Superior temporal gyrus (tissue), 1 donor: ENCODE data around the gene CEACAM19.

Source experiments
- DNase-seq: peaks from one replicate; pipeline ENCODE4 v3.0.0-alpha.2; 2016; ENCODE audit errors: extremely low spot score

CEACAM19 gene

DNA sequence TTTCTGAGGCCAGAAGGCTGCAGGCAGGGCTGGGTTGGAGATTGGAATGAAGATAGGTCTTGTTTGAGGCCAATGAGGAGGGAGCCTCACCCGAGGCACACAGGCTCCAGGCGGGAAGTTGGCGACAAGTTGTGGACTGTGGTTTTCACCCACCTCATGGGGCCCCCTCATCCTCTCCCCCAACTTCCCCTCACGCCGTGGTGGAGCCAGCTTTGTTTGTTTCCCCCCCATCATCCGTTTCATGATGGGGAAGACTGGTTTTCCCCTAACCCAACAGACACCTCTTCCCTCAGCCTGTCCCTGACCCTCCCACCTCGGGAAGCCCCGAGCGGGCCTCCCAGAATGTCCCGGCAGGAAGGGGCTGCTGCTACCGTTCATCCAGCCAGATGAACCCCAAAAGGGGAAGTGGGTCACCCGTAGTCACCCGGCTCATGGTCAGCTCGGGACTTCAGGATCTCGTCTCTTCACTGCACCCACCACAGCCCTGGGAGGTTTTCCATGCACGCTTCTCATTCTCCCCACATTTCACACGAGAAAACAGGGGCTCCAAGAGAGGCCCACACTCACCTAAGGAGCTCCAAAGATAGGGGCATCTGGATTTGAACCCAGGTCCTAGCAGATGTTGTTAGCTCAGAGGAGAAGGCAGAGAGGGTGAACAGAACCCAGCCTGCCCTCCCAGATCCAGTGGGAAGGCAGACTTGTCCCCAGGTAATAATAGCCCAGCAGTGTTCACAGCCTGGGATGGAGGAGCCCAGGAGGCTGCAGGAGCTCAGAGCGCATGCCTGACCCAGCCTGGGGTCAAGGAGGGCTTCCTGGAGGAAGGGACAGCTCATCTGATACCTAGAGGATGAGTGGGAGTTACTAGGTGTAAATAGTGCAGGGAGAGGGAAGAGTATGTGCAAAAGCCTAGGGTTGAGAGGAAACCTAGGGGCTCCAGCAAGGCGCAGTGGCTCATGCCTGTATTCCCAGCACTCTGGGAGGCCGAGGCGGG, 51.1 kb downstream of the CEACAM19 start:
- DNase-seq: no peak

DNA sequence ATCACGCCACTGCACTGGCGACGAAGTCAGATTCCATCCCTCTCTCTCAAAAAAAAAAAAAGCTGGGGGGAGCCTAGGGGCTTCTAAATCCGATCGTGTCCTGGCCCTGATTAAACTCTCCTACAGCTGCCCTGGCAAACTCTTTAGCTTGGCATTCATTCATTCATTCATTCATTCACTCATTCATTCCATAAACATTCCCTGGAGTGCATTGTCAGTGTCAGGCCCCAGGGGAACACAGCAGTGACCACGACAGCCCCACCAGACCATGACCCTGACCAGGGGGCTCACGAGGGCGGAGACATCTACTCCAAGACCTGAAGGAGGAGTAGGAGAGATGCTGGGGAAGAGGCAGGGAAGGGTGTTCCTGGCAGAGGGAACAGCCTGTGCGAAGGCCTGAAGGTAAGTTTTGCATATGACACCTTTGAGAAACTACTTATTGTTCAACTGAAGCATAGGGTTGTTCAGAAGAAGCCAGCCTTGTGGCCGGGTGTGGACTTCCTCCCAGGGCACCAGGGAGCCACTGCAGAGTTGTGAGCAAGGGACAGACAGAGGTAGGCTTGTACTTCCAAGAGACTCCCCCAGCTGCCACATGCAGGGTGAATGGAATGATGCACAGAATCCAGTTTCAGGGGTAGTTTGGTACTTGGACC, 52.1 kb downstream of the CEACAM19 start:
- DNase-seq: no peak

DNA sequence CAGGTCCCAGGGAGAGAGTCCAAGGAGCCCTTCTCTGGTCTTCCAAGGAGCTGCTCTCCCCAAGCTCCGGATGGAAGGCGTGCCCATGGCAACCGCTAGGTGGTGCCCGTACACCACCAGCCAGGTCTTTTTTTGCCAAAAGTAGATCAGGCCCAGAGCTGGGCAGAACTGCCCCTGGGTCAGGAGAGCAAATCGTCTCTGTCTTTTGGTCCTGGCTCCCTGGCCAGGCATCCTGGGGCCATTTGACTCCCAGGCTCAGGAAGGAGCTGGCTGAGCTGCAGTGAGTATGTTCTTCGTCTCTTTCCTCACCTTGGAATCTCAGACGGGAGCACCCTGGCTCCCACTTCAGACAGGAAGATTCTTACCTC, 52.7 kb downstream of the CEACAM19 start:
- peak; percentile 85 for DNase-seq

DNA sequence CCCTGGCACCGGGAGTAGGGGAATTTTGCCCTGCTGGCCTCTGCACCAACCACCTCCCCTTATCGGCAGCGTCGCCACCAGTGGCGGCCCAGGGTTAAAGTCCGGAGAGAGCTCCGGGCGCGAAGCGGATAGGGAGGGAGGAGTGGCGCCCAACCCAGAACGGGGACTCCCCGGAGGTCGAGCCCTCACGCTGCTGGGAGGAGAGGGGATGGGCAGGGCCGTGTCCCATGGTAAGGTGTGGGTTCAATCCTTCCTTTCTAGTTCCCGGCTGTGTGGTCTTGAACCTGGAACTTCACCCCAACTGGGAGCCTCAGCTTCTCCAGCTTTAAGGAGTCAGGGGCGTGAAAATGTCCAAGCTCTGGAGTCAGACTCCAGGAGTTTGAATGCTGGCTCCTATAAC, 54.0 kb downstream of the CEACAM19 start:
- DNase-seq: no peak

DNA sequence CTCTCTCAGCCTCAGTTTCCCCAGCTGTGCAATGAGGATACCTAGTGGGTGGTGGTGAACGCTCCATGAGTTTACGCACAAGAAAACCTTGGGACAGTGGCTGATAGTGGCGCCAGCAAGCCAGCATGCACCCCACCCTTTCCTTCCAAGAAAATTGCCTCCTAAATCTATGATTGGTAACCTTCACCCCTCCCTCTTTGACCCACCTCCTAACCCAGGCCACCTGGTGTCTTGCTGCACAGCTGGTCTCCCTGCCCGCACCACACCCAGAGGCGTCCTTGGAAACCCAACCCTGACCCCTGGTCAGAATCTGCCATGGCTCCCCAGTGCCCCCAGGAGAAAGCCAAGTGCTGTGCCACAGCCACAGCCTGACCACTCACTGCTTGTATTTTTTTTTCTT, 54.4 kb downstream of the CEACAM19 start:
- DNase-seq: no peak

DNA sequence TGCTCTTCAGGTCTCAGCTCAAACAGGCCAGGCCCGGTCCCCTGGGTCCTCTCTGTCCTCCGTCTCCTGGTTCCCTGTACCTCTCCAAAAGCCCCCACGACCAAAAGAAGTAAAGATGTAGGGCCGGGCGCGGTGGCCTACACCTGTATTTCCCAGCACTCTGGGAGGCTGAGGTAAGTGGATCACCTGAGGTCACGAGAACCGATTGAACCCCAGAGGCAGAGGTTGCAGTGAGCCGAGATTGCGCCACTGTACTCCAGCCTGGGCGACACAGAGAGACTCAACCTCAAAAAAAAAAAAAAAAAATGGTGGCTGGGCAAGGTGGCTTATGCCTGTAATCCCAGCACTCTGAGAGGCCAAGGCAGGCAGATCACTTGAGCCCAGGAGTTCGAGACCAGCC, 55.2 kb downstream of the CEACAM19 start:
- DNase-seq: no peak

DNA sequence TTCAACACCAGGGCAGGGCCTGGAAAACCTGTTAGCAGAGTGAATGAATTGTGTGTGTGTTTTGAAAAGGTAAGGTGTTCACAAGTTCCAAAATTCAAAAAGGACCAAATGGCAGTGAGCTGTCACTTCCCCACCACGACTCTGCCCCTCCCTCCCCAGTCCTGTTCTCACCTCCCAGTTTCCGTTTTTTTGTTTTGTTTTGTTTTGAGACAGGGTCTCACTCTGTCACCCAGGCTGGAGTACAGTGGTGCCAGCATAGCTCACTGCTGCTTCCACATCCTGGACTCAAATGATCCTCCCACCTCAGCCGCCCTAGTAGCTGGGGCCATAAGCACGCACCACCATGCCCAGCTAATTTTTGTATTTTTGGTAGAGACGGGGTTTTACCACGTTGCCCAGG, 56.9 kb downstream of the CEACAM19 start:
- no peak for DNase-seq

DNA sequence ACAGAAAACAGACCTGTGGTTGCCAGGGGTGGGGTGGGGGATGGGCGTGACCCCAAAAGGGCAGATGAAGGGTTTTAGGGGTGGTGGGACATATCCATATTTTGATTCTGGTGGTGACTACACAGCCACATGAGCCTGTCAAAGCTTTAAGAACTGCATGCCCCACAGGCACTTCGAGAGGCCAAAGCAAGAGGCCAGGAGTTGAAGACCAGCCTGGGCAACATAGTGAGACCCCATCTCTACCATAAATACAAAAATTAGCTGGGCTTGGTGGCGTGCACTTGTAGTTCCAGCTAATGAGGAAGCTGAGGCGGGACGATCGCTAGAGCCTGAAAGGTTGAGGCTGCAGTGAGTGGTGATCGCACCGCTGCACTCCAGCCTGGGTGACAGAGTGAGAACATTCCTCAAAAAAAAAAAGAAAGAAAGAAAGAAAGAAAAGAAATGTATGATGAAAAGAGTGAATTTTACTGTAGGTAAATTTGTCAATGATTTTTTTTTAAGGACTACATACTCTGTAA, 58.3 kb downstream of the CEACAM19 start:
- no peak for DNase-seq

DNA sequence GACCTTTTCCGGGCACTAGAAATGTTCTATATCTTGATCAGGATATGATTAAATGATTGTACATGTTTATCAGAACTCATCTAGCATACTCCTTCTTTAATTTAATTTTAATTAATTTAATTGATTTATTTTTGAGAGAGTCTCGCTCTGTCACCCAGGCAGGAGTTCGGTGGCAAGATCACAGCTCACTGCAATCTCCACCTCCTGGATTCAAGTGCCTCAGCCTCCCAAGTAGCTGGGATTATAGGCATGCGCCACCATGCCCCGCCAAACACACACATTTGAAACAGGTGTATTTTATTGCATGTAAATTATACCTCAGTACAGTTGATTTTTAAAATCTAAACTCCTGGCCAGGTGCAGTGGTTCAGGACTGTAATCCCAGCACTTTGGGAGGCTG, 59.8 kb downstream of the CEACAM19 start:
- no peak for DNase-seq

DNA sequence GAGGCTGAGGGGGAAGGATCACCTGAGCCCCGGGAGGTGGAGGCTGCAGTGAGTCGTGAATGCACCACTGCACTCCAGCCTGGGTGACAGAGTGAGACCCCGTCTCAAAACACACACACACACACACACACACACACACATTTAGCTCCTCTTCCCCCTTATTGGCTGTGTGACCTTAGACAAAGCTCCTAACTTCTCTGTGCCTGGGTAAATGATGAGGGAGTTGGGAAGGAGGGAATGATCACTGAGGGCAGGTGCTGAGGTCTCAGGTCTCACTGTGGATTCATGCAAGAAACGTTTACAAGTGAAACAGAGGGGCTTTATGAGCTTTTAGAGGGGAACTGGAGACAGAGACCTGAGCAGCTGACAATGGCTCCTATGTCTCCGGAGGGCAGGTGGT, 60.3 kb downstream of the CEACAM19 start:
- DNase-seq: no peak

DNA sequence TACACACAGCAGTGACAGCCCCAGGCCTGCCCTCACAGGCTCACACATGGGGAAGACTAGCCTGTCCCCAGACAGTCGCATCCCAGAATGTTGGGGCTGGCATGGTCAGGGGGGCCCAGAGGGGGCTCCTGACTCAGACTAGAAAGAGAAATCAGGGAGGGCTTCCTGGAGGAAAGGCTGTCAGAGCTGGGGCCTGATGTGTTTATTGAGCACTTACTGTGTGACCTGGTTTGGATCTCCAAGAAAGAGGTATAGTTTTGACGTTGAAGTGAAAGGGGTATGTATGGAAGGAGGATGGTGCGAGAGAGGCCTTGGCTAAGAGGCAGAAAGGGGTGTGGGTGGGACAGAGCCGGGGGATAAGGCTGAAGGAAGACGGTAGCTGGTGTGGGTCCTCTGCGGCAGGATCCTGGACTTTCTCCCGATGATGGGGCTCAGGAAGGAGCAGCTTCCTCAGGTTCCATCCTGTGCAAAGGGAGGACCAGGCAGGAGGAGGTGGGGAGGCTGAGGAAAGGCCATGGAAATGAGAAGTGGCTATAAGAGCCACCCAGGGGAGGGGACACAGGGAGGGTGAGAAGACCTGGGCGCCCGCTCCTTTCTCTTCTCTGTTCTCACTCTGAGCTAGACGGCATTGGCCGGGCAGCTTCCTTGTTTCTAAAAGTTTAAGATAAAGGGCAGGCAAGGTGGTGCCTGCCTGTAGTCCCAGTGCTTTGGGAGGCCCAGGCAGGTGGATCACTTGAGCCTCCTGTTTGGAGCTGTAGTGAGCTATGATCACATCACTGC, 61.1 kb downstream of the CEACAM19 start:
- no peak for DNase-seq
